Activated T-cell treated with anti-CD3 and anti-CD28 coated beads, Interleukin-2, amount 50 U/mL, for 24 hours (primary cell): ENCODE data around the gene IGSF3.

Source experiments
- DNase-seq: peaks from one replicate; pipeline ENCODE4 v3.0.0-alpha.2; 2020
- H3K27ac Mint-ChIP-seq: 2 replicates; pipeline ENCODE4 v1.8.0; 2020; ENCODE audit warnings: mild to moderate bottlenecking, mixed read lengths
- H3K27me3 Mint-ChIP-seq: 2 replicates; pipeline ENCODE4 v1.8.0; 2020; ENCODE audit warnings: mixed read lengths
- H3K36me3 Mint-ChIP-seq: 2 replicates; pipeline ENCODE4 v1.8.0; 2020; ENCODE audit warnings: low read depth, mixed read lengths
- H3K4me1 Mint-ChIP-seq: 2 replicates; pipeline ENCODE4 v1.8.0; 2020; ENCODE audit warnings: low read depth, mixed read lengths
- H3K4me3 Mint-ChIP-seq: 2 replicates; pipeline ENCODE4 v1.8.0; 2020; ENCODE audit warnings: mild to moderate bottlenecking, moderate library complexity, mixed read lengths
- H3K9me3 Mint-ChIP-seq: 2 replicates; pipeline ENCODE4 v1.8.0; 2020; ENCODE audit warnings: mixed read lengths

IGSF3 gene

GRCh38 chr1:116554924-116555323 is 112.6 kb downstream of the IGSF3 start:
- Mint-ChIP-seq H3K36me3 (peaks cover 43% of the 10 kb centered on the region), H3K4me3 (no peak overlapping the region), H3K9me3 (no peaks in the 10 kb centered on the region), H3K27me3 (no peaks in the 10 kb centered on the region), H3K27ac (peak overlapping the region; percentile 48), H3K4me1 (peaks cover 80% of the 10 kb centered on the region)
- no peak for DNase-seq

DNA sequence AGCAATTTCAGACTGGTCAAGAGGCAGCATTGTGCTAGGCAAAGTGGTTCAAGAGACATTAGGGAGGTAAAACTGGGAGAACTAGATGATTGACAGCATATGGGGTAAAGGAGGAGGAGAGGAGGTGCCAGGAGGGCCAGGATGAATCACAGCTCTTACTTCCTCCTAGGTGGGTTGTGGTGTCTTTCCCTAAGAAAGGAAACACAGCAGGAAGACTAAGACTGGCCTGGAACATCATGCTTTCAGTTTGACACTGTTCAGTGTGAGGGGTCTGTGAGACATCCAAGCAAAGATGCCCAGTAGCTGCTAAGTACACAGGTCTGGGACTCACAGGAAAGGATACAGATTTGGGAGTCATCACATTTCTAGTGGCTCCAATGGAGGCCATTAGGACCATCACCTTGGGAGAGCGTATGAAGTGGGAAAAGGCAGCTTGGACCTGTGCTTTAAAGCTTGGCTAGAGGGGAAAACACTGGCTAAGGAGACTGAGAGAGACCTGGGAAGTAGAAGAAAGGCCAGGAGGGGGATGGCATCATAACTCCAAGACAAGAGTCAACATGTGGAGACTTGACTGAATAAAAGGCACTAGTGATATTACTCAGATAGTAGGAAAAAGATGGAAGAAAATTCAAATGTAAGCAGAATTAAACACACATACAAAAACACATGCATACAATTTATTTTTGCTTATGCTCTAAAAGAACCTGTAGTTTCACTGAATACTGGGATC is 114.0 kb downstream of the IGSF3 start:
- no peak for DNase-seq
- H3K27ac Mint-ChIP-seq = peak overlapping the region; percentile 27
- no peaks in the 10 kb centered on the region for H3K9me3 Mint-ChIP-seq
- H3K4me3 Mint-ChIP-seq = no peak overlapping the region
- peaks cover 76% of the 10 kb centered on the region for H3K4me1 Mint-ChIP-seq
- H3K36me3 Mint-ChIP-seq = peaks cover 39% of the 10 kb centered on the region
- H3K27me3 Mint-ChIP-seq = no peaks in the 10 kb centered on the region

GRCh38 chr1:116546354-116546977 is 121.1 kb downstream of the IGSF3 start:
- Mint-ChIP-seq H3K36me3 (peaks cover 61% of the 10 kb centered on the region), H3K27ac (peak overlapping the region; percentile 51), H3K4me1 (peaks cover 69% of the 10 kb centered on the region), H3K4me3 (peak overlapping the region; percentile 67), H3K9me3 (no peaks in the 10 kb centered on the region), H3K27me3 (no peaks in the 10 kb centered on the region)
- DNase-seq = no peak

- H3K4me3 Mint-ChIP-seq = peak overlapping the region; percentile 67
- peak overlapping the region; percentile 96 for H3K27ac Mint-ChIP-seq
- H3K36me3 Mint-ChIP-seq = peaks cover 60% of the 10 kb centered on the region
- DNase-seq = no peak
- H3K4me1 Mint-ChIP-seq = peaks cover 66% of the 10 kb centered on the region
- H3K9me3 Mint-ChIP-seq = no peaks in the 10 kb centered on the region
- no peaks in the 10 kb centered on the region for H3K27me3 Mint-ChIP-seq
These were observed 122.2 kb downstream of the IGSF3 start for GRCh38 chr1:116545359-116545705.

GRCh38 chr1:116544588-116545358 is 122.8 kb downstream of the IGSF3 start:
- H3K36me3 Mint-ChIP-seq = peaks cover 63% of the 10 kb centered on the region
- H3K4me3 Mint-ChIP-seq = peak overlapping the region; percentile 67
- H3K4me1 Mint-ChIP-seq = peaks cover 70% of the 10 kb centered on the region
- no peaks in the 10 kb centered on the region for H3K27me3 Mint-ChIP-seq
- peak overlapping the region; percentile 96 for H3K27ac Mint-ChIP-seq
- DNase-seq = peak; percentile 64
- H3K9me3 Mint-ChIP-seq = no peaks in the 10 kb centered on the region

DNA sequence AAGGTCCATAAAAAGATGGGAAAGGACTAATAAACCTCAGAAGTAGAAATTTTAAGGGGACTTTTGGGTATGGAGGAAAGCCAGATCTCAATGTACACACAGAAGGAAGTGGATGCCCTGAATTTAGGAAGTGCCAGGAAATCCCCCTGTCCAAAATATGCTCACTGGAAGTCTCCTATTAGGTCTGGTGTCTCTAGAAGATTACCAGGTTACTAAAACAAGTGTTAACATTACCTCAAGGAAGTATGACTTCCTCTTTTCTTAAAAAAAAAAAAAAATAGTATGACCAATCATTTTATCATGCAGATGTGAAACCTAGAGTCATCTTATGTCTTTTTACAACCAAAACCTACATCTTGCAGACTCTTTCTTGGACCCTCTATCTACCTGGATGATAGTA is 127.4 kb downstream of the IGSF3 start:
- Mint-ChIP-seq H3K4me3 (no peak overlapping the region), H3K9me3 (peaks cover 3% of the 10 kb centered on the region), H3K27ac (peak overlapping the region; percentile 53), H3K4me1 (peaks cover 76% of the 10 kb centered on the region), H3K27me3 (no peaks in the 10 kb centered on the region), H3K36me3 (peaks cover 85% of the 10 kb centered on the region)
- no peak for DNase-seq

GRCh38 chr1:116538544-116538943 is 129.0 kb downstream of the IGSF3 start:
- H3K4me3 Mint-ChIP-seq = no peak overlapping the region
- DNase-seq = no peak
- H3K4me1 Mint-ChIP-seq = peaks cover 63% of the 10 kb centered on the region
- peaks cover 3% of the 10 kb centered on the region for H3K9me3 Mint-ChIP-seq
- H3K36me3 Mint-ChIP-seq = peaks cover 82% of the 10 kb centered on the region
- H3K27me3 Mint-ChIP-seq = no peaks in the 10 kb centered on the region
- H3K27ac Mint-ChIP-seq = peak overlapping the region; percentile 45

GRCh38 chr1:116537898-116538297 is 129.6 kb downstream of the IGSF3 start:
- Mint-ChIP-seq H3K27ac (peak overlapping the region; percentile 45), H3K4me1 (peaks cover 58% of the 10 kb centered on the region), H3K27me3 (no peaks in the 10 kb centered on the region), H3K36me3 (peaks cover 82% of the 10 kb centered on the region), H3K4me3 (no peak overlapping the region), H3K9me3 (peaks cover 3% of the 10 kb centered on the region)
- no peak for DNase-seq

DNA sequence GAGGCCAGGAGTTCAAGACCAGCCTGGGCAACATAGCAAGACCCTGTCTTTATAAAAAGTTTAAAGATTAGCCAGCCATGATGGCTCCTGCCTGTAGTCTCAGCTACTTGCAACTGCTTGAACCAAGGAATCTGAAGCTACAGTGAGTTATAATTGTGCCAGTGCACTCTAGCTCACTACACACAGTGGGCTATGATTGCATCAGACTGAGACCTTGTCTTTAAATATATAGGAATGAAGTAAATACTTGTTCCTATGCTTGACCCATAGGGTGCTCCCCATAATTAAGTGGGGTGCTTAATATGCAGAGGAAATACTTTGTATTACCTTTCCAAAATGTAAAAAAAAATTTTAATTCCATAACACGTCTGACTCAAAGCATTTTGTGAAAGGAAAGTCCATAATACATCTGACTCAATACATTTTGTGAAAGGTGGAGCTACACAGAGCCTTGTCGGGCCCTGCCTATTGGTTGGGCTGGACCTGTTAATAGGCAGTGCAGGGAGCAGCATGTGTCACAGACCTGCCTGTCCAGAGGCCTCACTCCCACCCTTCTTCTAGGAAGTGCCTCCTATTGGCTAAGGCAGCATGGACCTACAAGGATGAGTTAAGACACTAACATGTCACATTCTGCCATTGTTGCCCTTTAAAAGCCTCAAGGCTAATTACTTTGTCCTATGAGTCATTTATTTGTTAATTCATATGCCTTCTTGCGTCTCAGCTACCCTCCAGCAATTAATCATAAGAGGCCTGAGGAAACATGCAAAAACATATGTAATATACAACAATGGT is 130.3 kb downstream of the IGSF3 start:
- Mint-ChIP-seq H3K9me3 (peaks cover 3% of the 10 kb centered on the region), H3K36me3 (peaks cover 77% of the 10 kb centered on the region), H3K4me3 (no peak overlapping the region), H3K27me3 (no peaks in the 10 kb centered on the region), H3K4me1 (peaks cover 53% of the 10 kb centered on the region), H3K27ac (no peak overlapping the region)
- no peak for DNase-seq

- Mint-ChIP-seq H3K9me3 (peaks cover 3% of the 10 kb centered on the region), H3K27ac (no peak overlapping the region), H3K4me1 (peaks cover 33% of the 10 kb centered on the region), H3K4me3 (no peak overlapping the region), H3K27me3 (no peaks in the 10 kb centered on the region), H3K36me3 (peaks cover 68% of the 10 kb centered on the region)
- no peak for DNase-seq
These were observed 133.4 kb downstream of the IGSF3 start for GRCh38 chr1:116534014-116534739.

GRCh38 chr1:116533429-116533820 is 134.1 kb downstream of the IGSF3 start:
- Mint-ChIP-seq H3K36me3 (peaks cover 66% of the 10 kb centered on the region), H3K4me1 (peaks cover 25% of the 10 kb centered on the region), H3K4me3 (no peak overlapping the region), H3K9me3 (peaks cover 3% of the 10 kb centered on the region), H3K27me3 (no peaks in the 10 kb centered on the region), H3K27ac (no peak overlapping the region)
- DNase-seq = no peak

DNA sequence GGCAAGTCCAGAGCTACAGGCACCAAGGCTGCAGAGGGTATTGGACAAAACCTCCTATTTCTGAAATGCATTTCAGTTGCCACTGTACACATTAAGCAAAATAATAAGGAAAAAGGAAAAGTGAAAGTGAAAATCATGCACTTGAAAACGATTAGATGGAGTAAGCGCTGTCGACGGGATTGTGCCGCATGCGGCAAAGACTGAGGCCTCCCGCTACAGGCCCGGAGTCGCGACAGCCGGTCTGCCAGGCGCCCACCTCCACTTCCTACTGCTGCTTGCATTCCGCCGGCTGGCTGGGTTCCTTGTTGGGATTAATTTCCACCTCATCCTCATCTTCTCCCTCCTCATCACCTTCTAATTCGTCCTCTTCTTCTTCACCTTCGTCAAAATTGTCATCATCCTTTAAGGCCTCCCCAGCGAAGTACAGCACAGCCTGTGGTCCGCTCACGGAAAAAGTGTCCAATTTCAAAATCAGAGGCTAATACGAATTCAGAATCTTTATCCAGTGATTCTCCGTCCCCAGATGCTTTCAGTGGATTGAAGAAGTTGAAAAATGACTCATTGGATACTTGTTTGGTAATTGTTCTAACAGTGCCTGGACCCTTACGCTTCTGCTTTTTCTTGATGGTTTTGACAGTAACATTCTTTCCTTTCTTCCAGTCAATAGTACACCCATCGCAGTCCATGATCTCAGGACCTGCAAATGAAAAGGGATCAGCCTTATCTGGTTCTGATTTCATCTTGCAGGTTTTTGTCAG is 134.7 kb downstream of the IGSF3 start:
- Mint-ChIP-seq H3K27ac (no peak overlapping the region), H3K4me1 (peaks cover 20% of the 10 kb centered on the region), H3K9me3 (peaks cover 3% of the 10 kb centered on the region), H3K4me3 (no peak overlapping the region), H3K36me3 (peaks cover 65% of the 10 kb centered on the region), H3K27me3 (no peaks in the 10 kb centered on the region)
- DNase-seq = no peak

DNA sequence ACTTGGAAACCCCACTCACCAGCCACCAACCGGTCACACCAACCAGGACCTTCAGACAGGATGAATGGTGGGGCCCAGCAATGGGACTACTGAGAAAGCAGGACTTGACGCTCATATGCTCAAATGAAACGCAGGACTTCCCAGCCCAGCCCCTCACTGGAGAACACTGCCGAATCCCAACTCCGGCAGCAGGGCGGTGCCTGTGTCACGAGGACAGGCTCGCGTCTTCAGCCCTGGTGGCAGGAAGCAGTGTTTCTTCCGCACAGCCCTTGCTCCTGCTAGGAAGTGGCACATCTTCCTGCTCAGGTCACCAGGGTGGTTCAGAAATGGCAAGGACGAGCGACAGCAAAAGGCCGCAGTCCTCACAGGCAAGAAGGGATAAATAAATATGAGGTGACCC is 135.6 kb downstream of the IGSF3 start:
- Mint-ChIP-seq H3K27ac (no peak overlapping the region), H3K4me3 (no peak overlapping the region), H3K4me1 (peaks cover 13% of the 10 kb centered on the region), H3K36me3 (peaks cover 63% of the 10 kb centered on the region), H3K27me3 (no peaks in the 10 kb centered on the region), H3K9me3 (peaks cover 7% of the 10 kb centered on the region)
- no peak for DNase-seq
